Measurements from ENCODE around the gene HSPA12B. TPM values are rescaled to one million over a fixed set of nuclear protein-coding genes. Genes with fewer than 3 reads are reported as not detected.

Gene HSPA12B
- total RNA-seq, 1 donor from 2014 or later = 64.8 TPM

- H3K27me3 ChIP-seq = no peaks in the 10 kb centered on the region
- no peaks in the 10 kb centered on the region for H3K36me3 ChIP-seq
- H3K4me1 ChIP-seq = peaks cover 14 to 27% of the 10 kb centered on the region in 2 donors
- H3K9me3 ChIP-seq = no peaks in the 10 kb centered on the region
- no peak for TF ChIP-seq CTCF (IDR thresholded peaks at IDR 0.05)
- no peak for DNase-seq (ENCODE audit: low spot score in 2 of 2)
- intact Hi-C loops (cut with DNase I) = loop anchor here (1.0 kb wide), 1 partner anchor 25 kb away; the partner anchor contains the start of gene AP5S1
- peak overlapping the region; percentile 91 to 96 for H3K27ac ChIP-seq
- H3K4me3 ChIP-seq = peak overlapping the region; percentile 66 to 74
These were observed 62.4 kb downstream of the HSPA12B start for GRCh38 chr20:3794701-3795420.

- intact Hi-C loops (cut with DNase I) = loop anchor here (1.0 kb wide), 2 partner anchors 13 to 25 kb away; partner anchors contain the start of gene AP5S1
- Histone ChIP-seq H3K27me3 (no peaks in the 10 kb centered on the region), H3K36me3 (peaks cover 6 to 7% of the 10 kb centered on the region in 2 donors), H3K4me1 (peaks cover 14 to 27% of the 10 kb centered on the region in 2 donors), H3K9me3 (no peaks in the 10 kb centered on the region), H3K4me3 (peak within 1 kb of the TSS; percentile 66 to 74), H3K27ac (peak within 1 kb of the TSS; percentile 91 to 96)
- peak; percentile 85 to 98 for DNase-seq (ENCODE audit: low spot score in 2 of 2)
- TF ChIP-seq CTCF (IDR thresholded peaks at IDR 0.05) = peak; percentile 36 to 78 (median 45)
These were observed 63.3 kb downstream of the HSPA12B start, which contains the start of gene CDC25B for GRCh38 chr20:3795511-3796468. Gene CDC25B, plus strand, starts transcription at chr20:3796310. Its CDS starts 222 bp downstream, at chr20:3796532.

- Histone ChIP-seq H3K27me3 (no peaks in the 10 kb centered on the region), H3K4me3 (peak overlapping the region; percentile 66 to 74), H3K4me1 (peaks cover 14 to 27% of the 10 kb centered on the region in 2 donors), H3K27ac (peak overlapping the region; percentile 91 to 96), H3K9me3 (no peaks in the 10 kb centered on the region), H3K36me3 (peaks cover 14 to 16% of the 10 kb centered on the region in 2 donors)
- intact Hi-C loops (cut with DNase I) = loop anchor here (1.0 kb wide), 1 partner anchor 12 kb away; no protein-coding TSS in a partner anchor
- no peak for TF ChIP-seq CTCF (IDR thresholded peaks at IDR 0.05)
- DNase-seq (ENCODE audit: low spot score in 2 of 2) = no peak
These were observed 64.2 kb downstream of the HSPA12B start for GRCh38 chr20:3796477-3797225.

GRCh38 chr20:3797226-3797545 is 64.7 kb downstream of the HSPA12B start:
- H3K4me1 ChIP-seq = peaks cover 14 to 27% of the 10 kb centered on the region in 2 donors
- H3K36me3 ChIP-seq = peaks cover 19 to 21% of the 10 kb centered on the region in 2 donors
- no peak for DNase-seq (ENCODE audit: low spot score in 2 of 2)
- intact Hi-C loops (cut with DNase I) = no loop called here
- no peak for TF ChIP-seq CTCF (IDR thresholded peaks at IDR 0.05)
- no peak overlapping the region for H3K27ac ChIP-seq
- H3K9me3 ChIP-seq = no peaks in the 10 kb centered on the region
- no peaks in the 10 kb centered on the region for H3K27me3 ChIP-seq
- peak overlapping the region; percentile 66 to 74 for H3K4me3 ChIP-seq
